Measurements from ENCODE around the gene EAPP. TPM values are rescaled to one million over a fixed set of nuclear protein-coding genes. Genes with fewer than 3 reads are reported as not detected.
"Not testable (repeated sequence)": the region's sequence is repeated elsewhere in the genome, so short reads cannot be mapped to it uniquely, and the experiment has no call there.

EAPP gene
- total RNA-seq, 2 donors from 2014 or later, result 34.7 to 59.7 TPM

GRCh38 chr14:34569750-34570149 lies 30.2 kb upstream of the EAPP start:
- no peak overlapping the region for H3K9ac ChIP-seq (ENCODE audit: low read depth in 2 of 2, low read length in 2 of 2)
- no peak overlapping the region for H3K4me3 ChIP-seq
- H3K9me3 ChIP-seq, result no peaks in the 10 kb centered on the region
- intact Hi-C loops (cut with DNase I), result no loop called here
- no peaks in the 10 kb centered on the region for H3K4me1 ChIP-seq
- no peak for DNase-seq
- peaks cover 12% of the 10 kb centered on the region for H3K36me3 ChIP-seq
- H3K27ac ChIP-seq, result no peak overlapping the region
- H3K27me3 ChIP-seq, result no peaks in the 10 kb centered on the region
- TF ChIP-seq, protein P1, sequence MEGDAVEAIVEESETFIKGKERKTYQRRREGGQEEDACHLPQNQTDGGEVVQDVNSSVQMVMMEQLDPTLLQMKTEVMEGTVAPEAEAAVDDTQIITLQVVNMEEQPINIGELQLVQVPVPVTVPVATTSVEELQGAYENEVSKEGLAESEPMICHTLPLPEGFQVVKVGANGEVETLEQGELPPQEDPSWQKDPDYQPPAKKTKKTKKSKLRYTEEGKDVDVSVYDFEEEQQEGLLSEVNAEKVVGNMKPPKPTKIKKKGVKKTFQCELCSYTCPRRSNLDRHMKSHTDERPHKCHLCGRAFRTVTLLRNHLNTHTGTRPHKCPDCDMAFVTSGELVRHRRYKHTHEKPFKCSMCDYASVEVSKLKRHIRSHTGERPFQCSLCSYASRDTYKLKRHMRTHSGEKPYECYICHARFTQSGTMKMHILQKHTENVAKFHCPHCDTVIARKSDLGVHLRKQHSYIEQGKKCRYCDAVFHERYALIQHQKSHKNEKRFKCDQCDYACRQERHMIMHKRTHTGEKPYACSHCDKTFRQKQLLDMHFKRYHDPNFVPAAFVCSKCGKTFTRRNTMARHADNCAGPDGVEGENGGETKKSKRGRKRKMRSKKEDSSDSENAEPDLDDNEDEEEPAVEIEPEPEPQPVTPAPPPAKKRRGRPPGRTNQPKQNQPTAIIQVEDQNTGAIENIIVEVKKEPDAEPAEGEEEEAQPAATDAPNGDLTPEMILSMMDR (IDR thresholded peaks at IDR 0.05), result no peak

- intact Hi-C loops (cut with DNase I), result no loop called here
- H3K36me3 ChIP-seq, result peaks cover 12% of the 10 kb centered on the region
Observed at GRCh38 chr14:34568803-34569202, 29.3 kb upstream of the EAPP start.

DNA sequence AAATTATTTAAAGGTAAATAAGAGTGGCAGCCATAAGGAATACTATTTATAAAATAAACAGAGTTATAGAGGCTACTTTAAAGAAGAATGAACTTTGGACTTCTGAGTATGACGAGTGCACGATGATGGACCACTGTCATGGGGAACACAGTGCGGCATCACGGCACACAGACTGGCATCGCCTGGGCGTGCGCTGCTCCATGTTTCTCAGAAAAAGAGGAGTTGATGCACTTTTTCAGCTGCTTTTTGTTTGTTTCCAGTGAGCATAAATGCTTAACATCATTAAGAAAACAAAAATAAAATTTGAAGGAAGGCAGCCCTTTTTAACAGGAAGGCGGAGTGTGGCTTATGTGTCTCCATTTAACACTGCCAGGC lies 23.3 kb upstream of the EAPP start:
- no peaks in the 10 kb centered on the region for H3K27me3 ChIP-seq
- no peak overlapping the region for H3K27ac ChIP-seq
- no peak overlapping the region for H3K4me3 ChIP-seq
- H3K36me3 ChIP-seq, result peaks cover 5% of the 10 kb centered on the region
- H3K9me3 ChIP-seq, result no peaks in the 10 kb centered on the region
- intact Hi-C loops (cut with DNase I), result no loop called here
- TF ChIP-seq, protein P1 (IDR thresholded peaks at IDR 0.05), result no peak
- DNase-seq, result no peak
- H3K4me1 ChIP-seq, result no peaks in the 10 kb centered on the region
- H3K9ac ChIP-seq (ENCODE audit: low read depth in 2 of 2, low read length in 2 of 2), result no peak overlapping the region

More at GRCh38 chr14:34568803-34569202, 29.3 kb upstream of the EAPP start:
- no peak overlapping the region for H3K4me3 ChIP-seq
- TF ChIP-seq, protein P1 (IDR thresholded peaks at IDR 0.05), result no peak
- H3K4me1 ChIP-seq, result no peaks in the 10 kb centered on the region
- H3K9me3 ChIP-seq, result no peaks in the 10 kb centered on the region
- no peak overlapping the region for H3K27ac ChIP-seq
- no peaks in the 10 kb centered on the region for H3K27me3 ChIP-seq
- no peak for DNase-seq
- H3K9ac ChIP-seq (ENCODE audit: low read depth in 2 of 2, low read length in 2 of 2), result no peak overlapping the region

- H3K36me3 ChIP-seq, result not testable (repeated sequence)
Observed at GRCh38 chr14:34562037-34562775, 22.7 kb upstream of the EAPP start.

DNA sequence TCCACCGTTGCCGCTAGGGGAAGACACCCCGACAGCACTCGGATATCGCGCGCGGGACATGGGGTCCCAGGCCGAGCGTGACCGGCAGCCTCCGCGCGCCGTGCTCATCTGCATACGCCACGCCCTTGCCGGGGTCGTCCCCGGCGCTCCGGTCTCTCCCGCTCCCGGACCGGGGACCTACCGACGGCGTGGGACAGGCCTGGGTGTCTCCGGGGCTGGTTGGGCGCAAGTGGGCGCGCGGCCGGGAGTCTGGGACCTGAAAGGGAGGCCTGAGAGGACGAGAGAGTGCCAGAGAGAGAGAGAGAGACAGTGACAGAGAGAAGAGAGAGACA lies 17.0 kb upstream of the EAPP start:
- H3K9me3 ChIP-seq; H3K36me3 ChIP-seq; intact Hi-C loops (cut with DNase I); H3K9ac ChIP-seq (ENCODE audit: low read depth in 2 of 2, low read length in 2 of 2); H3K27ac ChIP-seq; H3K4me3 ChIP-seq; H3K4me1 ChIP-seq; DNase-seq; H3K27me3 ChIP-seq: not testable (repeated sequence)

More at GRCh38 chr14:34562037-34562775, 22.7 kb upstream of the EAPP start:
- H3K4me1 ChIP-seq; intact Hi-C loops (cut with DNase I); H3K27me3 ChIP-seq; H3K4me3 ChIP-seq; H3K9me3 ChIP-seq; H3K27ac ChIP-seq; H3K9ac ChIP-seq (ENCODE audit: low read depth in 2 of 2, low read length in 2 of 2); DNase-seq: not testable (repeated sequence)

DNA sequence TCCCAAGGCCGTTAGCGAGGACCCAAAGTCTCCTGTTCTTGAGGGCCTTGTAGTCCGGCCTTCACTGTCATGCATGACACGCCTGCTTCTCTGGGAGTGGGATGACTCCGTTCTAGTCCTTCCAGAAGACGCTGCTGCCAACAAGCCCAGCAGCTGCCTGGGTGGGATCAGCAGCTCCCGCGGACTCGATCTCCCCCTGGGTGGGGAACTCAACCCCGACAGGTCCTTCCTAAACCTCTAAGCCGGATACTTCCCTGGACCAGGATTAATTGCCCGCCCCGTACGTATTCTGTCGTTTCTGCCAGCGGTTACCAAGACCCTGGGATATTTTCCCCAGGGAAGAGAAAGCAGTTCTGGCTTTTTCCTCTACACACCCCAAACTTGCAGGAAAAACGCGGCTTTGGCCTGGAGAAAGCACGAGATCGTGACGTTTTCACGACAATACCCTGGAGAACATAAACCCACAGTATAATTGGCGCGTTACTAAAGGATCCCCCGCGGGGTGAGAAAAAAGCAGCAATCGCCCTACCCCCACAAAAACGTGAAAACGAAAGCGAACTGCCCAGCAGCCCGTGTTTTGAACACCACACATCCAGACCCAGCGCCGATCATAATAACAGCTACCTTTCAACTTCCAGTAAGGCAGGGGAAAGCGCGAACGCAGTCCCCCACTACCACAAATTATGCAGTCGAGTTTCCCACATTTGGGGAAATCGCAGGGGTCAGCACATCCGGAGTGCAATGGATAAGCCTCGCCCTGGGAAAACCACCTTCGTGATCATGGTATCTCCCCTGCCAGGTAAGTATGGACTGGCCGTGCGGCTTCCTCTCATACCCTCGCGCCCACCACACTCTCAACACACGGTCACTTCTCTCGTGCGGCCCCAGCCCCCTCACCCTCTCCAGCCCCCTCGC lies 16.3 kb upstream of the EAPP start:
- intact Hi-C loops (cut with DNase I); H3K4me1 ChIP-seq: not testable (repeated sequence)

More for the DNA sequence above, 16.3 kb upstream of the EAPP start:
- not testable (repeated sequence) for H3K27ac ChIP-seq; DNase-seq; H3K27me3 ChIP-seq; H3K9ac ChIP-seq (ENCODE audit: low read depth in 2 of 2, low read length in 2 of 2); H3K36me3 ChIP-seq; H3K9me3 ChIP-seq; H3K4me3 ChIP-seq
